DMS114 treated with DMSO at 0.1 percent for 48 hours (cell line): ENCODE results near the gene GPR158.

Source experiments
- DNase-seq: peaks from one replicate; lab custom pipeline; 2025; ENCODE audit not compliant: unreplicated experiment; lab: John Stamatoyannopoulos, UW

The GPR158 gene

DNA sequence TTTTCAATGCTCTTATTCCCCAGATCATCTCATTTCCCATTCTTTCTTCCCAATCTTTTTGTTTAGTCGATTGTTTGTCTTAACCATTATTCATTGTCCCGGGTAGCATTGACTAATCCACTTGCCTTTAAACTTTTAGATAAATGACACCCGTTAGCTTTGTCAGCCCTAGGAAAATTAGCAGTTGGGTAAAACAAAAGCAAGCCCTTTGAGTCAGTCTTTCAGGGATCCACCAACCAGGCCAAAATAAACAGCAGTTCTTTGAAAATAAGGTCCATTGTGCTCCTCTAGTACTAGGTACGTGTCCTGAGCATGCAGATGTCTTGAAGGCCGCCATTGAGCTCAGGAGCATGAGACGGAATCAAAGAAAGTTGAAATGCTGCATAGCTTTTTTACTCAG lies 389.6 kb downstream of the GPR158 start:
- no peak for DNase-seq

DNA sequence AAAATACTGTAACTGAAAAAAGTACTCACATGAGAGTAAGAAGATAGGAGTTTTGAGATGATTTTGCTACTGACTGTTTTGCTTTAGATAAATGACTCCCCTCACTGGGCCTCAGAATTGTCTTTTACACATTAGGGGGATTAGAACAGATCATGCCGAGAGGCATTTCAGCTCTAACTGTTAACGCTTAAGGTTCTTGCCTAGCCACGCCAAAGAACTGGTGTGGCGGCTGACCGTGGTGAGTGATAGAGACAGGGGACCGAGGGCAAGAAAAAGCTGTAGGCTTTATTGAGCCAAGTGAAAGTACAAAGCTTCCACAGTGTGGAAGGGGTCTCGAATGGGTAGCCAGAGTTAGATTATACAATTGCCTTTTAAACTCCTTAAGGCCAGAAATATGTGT lies 390.8 kb downstream of the GPR158 start:
- DNase-seq = no peak

DNA sequence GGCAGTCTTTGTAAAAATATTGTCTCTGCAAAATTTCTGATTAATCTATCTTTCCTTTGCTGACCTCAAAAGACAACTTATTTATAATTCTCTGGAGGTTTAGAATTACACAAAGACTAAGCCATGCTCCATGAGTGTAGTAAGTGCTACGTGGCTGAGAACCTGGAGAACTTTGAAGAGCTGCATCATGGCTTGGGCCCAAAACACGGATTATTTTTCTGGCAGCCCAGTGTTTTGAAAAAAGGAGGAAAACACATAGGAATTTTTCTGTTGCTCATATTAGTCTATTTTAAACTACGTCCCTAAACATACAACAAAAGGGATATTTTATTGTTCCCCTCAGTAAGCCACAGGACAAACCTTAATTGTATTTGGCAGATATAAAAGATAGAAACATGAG lies 398.5 kb downstream of the GPR158 start:
- no peak for DNase-seq

DNA sequence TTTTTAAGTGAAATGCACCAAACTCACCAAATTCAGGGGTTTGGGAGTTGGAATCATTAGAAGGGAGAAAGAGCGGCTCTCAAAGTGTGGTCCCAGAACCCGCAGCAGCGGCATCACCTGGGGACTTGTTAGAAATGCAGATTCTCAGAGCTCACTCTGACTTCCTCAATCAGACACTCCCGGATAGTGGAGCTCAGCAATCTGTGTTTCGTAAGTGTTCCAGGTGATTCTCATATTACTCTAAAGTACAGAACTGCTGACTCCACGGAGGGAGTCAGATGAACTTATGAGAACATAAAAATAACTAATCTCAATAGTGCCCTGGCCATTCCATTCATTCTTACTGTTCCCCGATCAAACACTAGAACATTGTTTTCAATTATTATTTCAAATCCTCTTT lies 400.5 kb downstream of the GPR158 start:
- DNase-seq = no peak

DNA sequence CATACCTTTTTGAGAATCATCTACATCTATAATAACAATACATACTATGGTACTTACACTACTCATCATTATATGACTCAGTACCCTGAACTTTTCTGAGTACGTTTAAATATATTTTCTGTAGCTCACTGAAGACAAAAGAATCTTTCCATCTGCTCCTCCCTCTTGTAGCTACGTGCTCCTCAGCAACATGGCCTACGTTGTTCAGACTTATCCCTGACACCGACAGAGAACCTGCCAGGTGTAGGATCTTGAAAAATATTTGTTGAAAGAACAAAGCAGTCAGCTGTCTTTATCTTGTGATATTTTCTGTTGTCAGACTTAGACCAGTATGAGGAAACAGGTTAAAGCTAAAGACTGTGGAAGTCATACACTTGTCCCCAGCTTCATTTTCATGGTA lies 403.3 kb downstream of the GPR158 start:
- no peak for DNase-seq

DNA sequence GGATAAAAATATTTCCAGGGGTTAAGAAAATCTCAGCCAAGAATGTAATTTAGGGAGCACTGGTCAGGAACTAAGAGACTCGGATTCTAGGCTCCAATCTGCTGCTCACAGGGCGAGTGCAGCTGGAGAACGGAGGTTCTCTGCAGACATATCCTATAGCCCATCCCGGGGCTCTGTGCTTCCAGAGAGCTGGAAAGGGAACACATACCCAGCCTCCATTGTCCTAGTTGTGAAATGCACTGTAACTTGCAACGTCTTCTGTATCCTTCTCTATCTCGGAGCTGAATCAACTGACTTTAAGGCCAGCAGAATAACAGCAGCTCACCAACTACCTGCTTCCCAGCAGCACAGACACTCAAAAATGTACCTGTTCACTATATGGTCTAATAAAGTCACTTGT lies 408.2 kb downstream of the GPR158 start:
- no peak for DNase-seq

DNA sequence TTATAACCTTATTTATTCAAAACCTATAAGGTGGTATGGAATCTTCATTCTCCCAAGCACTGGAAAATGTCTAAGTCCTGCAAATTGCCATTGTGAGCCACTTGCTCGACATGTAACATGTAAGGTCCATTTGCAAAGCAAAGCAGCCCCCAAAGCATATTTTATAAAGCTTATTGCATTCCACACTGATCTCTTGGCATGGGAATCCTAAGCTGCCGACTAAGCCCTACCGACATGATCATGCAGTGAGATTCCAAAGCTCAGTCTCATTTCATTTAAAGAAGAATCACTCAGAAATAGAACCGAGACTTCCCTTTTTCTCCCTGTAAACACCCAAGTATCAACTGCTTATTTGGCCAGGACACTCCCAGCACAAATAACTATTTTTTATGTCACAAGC lies 425.9 kb downstream of the GPR158 start:
- DNase-seq = no peak

DNA sequence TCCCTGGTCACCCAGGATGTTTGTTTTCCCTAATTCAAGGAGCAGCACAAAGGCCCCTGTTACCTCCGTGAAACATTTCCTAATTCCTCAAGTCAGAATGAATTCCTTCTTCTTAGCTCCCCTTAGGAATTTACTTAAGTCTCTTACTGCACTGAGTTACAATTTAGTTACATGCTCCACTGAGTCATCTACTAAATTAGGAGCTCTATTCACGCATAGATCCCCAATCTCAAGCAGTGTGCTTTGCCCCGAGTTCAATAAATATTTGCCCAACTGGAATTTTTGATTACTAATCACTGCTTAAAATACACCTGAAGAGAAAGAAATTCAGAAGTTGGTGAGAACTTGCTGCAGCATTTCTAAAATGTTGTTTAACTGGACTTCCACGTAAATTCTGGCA lies 429.8 kb downstream of the GPR158 start:
- no peak for DNase-seq

DNA sequence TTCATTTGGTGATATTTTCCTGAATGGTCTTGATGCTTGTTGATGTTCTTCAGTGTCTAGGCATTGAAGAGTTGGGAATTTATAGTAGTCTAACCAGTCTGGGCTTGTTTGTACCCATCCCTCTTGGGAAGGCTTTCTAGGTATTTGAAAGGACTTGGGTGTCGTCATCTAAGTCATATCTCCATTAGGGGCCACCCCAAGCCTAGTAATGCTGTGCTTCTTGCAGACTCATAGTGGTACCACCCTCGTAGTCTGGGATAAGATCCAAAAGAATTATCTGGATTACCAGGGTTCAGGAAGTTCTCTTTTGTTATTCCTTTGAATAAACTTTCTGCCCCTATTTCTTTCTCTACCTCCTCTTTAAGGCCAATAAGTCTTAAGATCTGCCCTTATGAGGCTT lies 439.9 kb downstream of the GPR158 start:
- no peak for DNase-seq

DNA sequence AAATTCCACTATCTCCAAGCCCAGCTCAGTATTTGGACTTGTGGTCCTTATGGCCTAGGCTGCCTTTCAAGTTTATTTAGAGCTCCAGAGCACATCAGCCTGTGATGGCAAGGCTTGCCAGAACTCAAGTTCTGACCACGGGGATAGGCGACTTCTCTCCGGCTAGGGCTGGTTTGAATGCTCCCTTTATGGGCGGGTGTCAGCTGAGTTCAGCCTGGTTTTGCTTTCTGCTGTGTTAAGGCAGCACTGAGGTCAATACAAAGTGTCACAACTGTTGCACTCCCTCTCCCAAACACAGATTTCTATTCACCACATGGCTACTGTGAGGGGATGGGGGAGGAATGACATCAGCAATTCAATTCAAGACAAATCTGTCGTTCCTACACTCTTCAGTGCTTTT lies 441.1 kb downstream of the GPR158 start:
- DNase-seq = no peak

DNA sequence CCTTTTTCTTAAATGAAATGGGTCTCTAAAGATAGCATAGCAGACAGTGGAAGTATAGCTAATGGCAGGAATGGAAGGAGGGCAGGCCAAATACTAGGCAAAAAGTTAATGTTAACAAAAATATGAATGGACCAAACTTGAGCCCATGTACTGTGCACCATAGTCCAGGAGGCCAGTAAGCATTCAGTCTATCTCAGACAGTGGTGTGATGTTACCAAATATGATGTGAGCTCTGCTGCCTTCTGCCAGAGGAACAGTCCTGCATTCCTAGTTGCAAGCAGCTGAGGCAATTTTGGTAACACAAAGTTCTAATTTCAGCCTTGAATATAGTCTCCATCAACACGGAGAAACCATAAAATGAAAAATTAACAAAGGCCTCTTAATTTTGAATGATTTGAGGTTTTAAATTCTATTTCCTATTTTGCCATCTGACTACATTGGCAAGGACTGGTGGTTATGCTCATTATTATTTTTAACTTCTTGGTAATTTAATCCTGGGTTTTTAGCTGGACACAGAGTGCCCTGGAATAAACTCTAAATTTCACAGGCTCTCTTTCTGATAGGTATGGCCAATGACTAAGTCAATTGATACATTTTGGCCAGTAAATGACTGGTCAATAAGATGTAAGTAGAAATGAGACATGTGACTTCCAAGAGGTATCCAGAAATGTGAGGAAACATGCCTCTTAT lies 442.2 kb downstream of the GPR158 start:
- no peak for DNase-seq

DNA sequence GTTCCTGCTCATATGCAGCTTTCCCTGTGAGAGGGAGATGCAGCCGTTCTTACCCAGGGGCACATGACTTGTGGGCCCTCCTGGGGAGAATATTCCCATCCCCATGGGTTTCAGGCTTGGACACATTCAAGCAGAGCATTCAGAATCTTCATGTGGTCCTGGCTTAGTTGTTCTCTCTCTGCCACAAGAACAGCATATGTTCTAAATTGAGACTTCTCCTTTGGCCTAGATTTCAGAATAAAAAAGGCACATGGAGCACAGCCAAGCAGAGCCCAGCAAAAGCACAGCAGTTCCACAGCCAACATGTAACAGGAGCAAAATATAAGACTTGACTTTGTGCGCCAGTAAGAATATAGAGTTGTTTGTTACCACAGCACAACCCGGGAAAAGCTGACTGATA lies 452.8 kb downstream of the GPR158 start:
- no peak for DNase-seq

DNA sequence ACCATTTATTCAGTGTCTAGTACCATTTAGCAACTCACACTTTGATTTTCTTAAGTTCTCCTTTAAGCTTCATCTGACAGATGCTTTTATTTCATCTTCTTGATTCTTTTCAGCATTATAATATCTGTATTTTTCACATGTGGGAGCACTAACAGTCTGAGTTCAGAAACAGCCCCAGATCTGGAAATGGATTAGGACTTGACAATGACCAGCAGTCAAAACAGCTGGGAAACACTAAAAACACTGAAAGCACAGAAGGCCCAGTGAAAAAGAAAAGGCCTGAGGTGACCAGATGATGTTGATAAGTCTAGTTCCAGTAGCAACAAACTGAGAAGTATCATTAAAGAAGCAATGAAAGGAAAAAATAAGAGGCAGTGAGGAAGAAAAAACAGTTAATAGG lies 454.5 kb downstream of the GPR158 start:
- no peak for DNase-seq

DNA sequence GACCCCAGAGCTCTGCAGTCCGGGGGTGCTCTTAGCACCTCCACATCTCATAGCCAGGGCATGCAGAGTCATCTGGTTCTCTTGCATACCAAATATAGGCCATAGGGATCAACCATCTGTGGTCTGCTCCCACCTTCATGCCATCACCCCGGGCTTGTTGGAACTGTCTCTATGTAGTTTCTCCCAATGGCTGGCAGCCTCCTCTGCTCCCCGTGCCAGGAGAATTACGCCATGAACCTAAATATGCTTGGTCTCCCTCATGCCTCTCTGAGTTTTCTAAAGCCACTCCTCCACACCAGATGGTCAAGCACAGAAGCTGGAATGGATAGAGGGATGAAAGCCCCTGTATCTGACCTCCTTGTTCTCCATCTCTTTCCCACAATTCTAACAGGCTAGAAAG lies 456.7 kb downstream of the GPR158 start:
- DNase-seq = no peak

DNA sequence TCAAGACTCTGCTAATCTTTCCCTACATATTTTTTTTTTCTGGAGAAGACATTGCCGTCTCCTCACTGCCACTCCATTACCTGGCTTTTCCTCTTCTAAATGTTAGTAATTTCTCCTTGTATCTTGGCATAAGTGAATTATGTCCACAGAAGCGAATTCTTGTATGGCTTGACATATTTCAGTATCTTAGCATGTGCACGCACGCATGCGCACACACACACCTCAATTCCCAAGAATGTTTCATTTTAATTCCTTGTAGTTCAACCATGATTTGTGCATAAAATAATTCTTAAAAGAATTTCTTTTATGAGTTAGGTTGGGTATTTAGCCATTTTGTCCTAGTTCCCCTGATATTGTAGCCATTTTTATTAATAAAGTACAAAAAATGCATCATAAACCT lies 458.0 kb downstream of the GPR158 start:
- no peak for DNase-seq

DNA sequence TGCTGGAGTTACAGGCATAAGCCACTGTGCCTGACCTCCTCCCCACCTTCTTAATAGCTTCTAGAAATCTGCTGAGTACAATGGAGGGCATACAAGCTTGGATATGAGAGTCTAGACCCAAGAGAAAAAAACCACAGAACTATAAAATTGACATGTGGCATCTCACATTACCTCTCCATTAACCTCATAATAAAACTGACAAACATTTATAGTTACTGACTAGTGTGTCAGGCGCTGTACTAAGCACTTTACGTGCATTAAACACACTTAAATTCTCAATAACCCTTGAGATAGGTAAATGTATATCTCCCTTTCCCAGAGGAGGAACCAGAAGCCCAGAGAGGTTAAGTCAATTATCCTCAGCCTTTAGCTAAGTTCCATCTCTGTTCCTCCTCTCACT lies 458.7 kb downstream of the GPR158 start:
- no peak for DNase-seq

DNA sequence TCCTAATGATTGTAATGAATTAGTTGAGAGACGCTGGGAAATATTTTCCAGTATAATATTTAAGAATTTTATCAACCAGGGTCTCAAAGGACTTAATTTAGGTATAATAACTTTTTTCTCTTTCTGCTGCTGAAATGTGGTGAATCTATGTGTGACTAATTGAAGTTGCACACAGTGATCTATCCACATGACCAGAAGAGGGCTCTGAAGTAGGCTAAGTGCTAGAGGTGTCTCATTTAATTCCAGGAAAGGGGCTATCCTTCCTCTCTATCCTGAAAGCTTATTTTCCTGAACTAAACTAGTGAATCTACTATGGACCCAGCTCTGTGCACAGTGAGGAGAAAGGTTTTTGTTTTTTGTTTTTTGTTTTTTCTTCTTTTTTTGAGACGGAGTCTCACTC lies 464.8 kb downstream of the GPR158 start:
- no peak for DNase-seq

DNA sequence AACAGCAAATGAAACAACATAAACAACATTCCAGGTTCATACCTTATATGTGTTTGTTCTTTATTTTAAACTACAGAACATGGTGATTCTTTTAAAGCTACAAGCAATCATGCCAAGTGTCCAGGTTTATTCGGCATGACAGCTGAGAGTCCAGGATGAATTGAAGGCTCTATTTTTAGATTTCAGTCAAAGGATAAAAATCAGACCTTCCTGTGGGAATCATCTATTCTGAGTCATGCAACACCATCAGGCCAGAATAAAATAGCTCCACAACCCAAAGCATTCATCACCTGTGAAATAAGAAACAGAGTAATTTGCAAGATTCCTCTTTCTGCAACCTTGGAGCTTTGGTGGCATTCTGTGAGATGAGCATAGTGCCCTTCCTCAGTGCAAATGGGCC lies 466.8 kb downstream of the GPR158 start:
- DNase-seq = no peak

DNA sequence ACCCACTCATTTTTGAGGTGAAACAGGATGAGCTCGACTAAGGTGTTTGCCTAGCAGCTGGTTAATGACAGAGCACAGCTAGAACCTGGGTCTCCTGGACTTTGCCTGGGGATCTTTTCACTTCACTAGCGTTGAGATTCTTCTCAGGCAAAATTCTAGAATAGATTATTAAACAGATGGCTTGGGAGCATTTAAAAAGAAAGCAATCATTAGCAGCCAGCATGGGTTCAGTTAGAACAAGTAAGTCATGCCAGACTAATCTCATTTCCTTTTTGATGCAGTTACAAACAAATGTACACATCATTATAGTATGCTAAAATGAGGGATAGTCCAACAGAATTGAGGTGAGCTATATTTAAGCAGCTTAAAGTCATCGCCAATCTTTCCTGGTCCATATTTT lies 467.9 kb downstream of the GPR158 start:
- no peak for DNase-seq

DNA sequence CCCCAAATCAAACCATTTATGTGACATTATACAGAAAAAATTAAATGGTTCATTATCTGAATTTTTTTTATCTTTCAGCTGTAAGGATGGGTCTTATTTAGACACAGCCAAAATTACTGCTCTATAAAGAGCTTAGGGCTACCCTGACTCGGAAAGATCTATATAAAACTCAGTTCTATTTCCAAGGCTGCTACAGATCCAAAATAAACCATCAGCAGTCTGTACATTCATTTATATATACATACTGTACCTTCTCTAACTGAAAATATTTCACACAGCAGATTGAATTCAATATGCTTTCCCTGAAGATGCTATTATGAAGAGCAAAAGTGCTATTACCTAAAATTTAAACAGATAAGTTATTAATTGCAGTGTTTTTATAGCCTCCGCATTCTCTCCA lies 471.6 kb downstream of the GPR158 start:
- DNase-seq = no peak

DNA sequence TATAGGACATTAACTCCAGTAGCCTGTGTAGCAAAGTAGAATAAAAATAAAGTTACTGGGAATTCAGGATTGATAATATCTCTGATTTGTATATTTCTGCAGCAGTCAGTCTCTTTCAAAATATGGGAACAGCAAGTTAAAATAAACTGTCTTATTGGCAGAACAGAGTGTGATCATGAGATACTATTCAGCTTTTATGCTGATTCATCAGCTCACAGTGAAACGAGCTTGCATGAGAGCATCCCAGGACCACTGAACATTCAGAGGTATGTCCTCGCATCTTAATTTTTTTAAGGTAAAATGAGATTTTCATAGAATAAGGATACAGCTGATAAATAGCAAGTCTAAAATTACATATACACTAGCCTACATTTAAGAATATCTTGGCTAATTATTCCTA lies 476.7 kb downstream of the GPR158 start:
- DNase-seq = no peak
